ENCODE data around the gene SOX3.

- TF ChIP-seq EZH2phosphoT487 (IDR thresholded peaks at IDR 0.05; ENCODE audit: insufficient read depth, low read depth) (no peak), EZH2 (IDR thresholded peaks at IDR 0.05; ENCODE audit: insufficient read depth, poor library complexity, severe bottlenecking) (no peak)
Measured at GRCh38 chrX:140501321-140501720, 3.5 kb downstream of the SOX3 start.

Measured in GM23248 (cell line).